GM21825 (cell line): Measurements from ENCODE around the gene OTUB1.
A peak's percentile ranks its signal among the peaks of the same experiment; 100 is the strongest.

Experiments
- ATAC-seq: cut with Tn5 transposase; IDR thresholded peaks from one replicate; pipeline ENCODE4 v1.9.1; 2021; ENCODE audit warnings: mild to moderate bottlenecking, moderate library complexity; ENCODE audit not compliant: unreplicated experiment

The OTUB1 gene

GRCh38 chr11:63974259-63975143, 11.7 kb upstream of the OTUB1 start, which contains the start of gene COX8A:
TSS of gene COX8A (plus strand) at chr11:63974620. CDS start at chr11:63974681, 61 bp downstream.
- ATAC-seq, result peak; percentile 89

- no peak for ATAC-seq
Measured at GRCh38 chr11:63978551-63979239, 7.5 kb upstream of the OTUB1 start.

- ATAC-seq, result no peak
Measured at GRCh38 chr11:63979426-63979825, 6.8 kb upstream of the OTUB1 start.

DNA sequence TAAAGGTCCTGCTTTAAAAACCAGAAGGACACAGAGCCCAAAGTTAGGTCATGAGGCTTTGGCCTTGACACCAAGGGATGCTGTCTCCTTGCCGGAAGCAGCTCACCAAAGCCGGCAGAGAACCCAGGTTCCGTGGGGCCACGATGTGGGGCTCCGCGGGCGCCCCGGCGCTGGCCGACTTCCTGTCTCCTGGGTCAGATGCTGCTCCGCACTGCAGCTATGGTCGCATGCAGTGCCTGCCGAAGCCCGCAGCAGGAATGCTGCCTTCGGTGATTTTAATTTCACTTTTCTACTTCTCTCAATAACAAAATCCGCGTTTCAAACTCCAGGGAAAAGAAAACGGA, 454 bp upstream of the OTUB1 start:
- ATAC-seq, result no peak

- ATAC-seq, result no peak
Measured at GRCh38 chr11:63986932-63987513, 785 bp downstream of the OTUB1 start.

GRCh38 chr11:63991558-63991957, 5.3 kb downstream of the OTUB1 start:
- no peak for ATAC-seq

- ATAC-seq, result no peak
Measured at GRCh38 chr11:63993100-63993499, 6.9 kb downstream of the OTUB1 start.

DNA sequence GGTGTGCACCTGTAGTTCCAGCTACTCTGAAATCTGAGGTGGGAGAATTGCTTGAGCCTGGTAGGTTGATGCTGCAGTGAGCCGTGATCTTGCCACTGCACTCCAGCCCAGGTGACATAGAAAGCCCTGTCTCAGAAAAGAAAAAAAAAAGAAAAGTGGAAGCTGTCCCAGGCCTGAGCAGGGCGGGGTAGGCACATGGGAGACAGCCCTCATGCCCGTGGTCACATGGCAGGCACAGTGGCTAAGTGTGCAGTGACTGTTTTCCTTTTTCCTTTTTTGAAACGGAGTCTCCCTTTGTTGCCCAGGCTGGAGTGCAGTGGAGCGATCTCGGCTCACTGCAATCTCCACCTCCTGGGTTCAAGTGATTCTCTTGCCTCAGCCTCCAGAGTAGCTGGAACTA, 7.8 kb downstream of the OTUB1 start:
- no peak for ATAC-seq

- no peak for ATAC-seq
Measured at GRCh38 chr11:63996512-63996911, 10.3 kb downstream of the OTUB1 start.

GRCh38 chr11:63997104-63997700, 11.0 kb downstream of the OTUB1 start:
- no peak for ATAC-seq

DNA sequence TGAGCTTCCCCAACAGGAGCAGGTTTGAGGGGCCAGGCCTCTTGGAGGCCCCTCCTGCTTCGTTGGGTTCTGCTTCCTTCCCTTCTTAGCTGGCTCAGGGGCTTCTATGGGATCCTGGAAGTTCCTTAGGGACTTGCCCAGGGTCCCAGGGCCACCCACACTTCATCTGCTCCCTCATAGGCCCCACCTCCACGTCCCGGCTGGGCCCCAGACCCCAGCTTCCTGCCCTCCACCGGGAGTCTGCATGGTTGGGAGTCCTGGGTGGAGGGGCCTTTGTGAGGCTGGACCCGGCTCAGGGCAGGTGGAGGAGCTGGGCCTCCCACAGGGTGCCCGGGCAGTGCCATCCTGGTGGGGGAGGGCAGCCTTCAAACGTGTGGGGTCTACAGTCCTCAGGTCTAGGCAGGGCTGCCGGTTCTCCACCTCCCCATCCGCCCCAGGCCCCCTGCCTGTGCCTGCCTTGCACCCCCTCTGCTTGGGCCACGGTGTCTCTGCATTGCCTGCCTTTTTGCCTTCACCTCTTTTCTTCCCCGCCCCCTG, 11.6 kb downstream of the OTUB1 start:
- ATAC-seq, result no peak

GRCh38 chr11:63998558-63999348, 12.5 kb downstream of the OTUB1 start:
- ATAC-seq, result no peak

- ATAC-seq, result no peak
Measured at GRCh38 chr11:63999349-64000025, 13.2 kb downstream of the OTUB1 start.

- no peak for ATAC-seq
Measured at GRCh38 chr11:64000026-64000739, 13.9 kb downstream of the OTUB1 start.

- no peak for ATAC-seq
Measured at GRCh38 chr11:64000740-64001483, 14.7 kb downstream of the OTUB1 start.

DNA sequence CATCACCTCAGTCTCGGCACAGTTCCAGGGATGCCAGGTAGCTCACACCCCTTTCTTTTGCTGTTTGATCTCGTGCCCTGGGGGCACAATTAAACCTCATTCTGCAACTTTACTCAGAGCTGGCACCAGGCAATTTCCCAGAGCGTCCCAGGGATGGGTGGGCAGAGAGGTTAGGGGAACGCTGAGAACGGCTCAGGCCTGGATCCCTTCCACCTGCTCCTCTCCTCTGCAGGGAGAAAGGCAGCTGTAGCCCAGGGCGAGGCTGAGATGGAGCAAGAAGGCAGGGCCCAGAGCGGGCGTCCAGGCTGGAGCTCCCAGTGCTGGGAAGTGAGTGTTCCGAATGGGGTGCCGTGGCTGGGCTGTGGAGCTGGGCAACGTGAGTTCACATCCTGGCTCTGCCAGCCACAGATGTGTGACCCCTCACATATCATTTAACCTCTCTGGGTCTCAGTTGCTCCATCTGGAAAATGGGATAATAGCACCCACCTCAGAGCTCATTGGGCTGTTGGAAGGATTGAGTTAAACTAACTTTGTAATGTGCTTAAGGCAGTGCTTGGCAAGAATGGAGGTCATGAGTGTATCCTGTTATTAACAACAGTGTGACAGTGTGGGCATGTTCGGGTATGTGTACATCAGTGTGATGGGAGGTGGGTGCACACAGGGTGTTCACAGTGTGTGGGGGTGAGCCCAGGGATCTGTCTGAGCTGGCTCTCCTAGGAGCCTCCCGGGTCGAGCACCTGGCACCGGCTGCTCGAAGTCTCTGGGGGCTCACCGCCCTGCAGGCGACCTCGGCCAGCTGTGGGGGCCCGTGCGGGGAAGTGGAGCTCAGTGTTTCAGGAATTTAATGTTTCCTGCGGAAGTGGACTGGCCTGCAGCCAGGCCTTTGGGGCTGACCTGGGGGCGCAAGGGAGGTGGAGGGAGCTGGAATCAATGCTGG, 15.5 kb downstream of the OTUB1 start:
- no peak for ATAC-seq

- no peak for ATAC-seq
Measured at GRCh38 chr11:64003807-64004589, 17.8 kb downstream of the OTUB1 start.
